Thyroid gland (tissue), 4 donors: Measurements from ENCODE around the gene EAF2. TPM values are rescaled to one million over a fixed set of nuclear protein-coding genes. Genes with fewer than 3 reads are reported as not detected.

Source experiments
- DNase-seq, 2 donors: peaks; one replicate each; pipeline ENCODE4 v3.0.0-alpha.2; 2019
- H3K27ac ChIP-seq, 3 donors: fragments of 200-600 bp; sonication (generic); 1 replicate in 2 of 3; 2 replicates in 1 of 3; pipeline ENCODE4 v1.5.1; 2016 to 2019; ENCODE audit warnings: mild to moderate bottlenecking in 1 of 3, moderate library complexity in 1 of 3
- H3K27me3 ChIP-seq: fragments of 200-600 bp; sonication (generic); one replicate; pipeline ENCODE4 v1.5.1; 2019
- H3K36me3 ChIP-seq, 2 donors: fragments of 200-600 bp; sonication (generic); one replicate each; pipeline ENCODE4 v1.5.1; 2016 to 2019
- H3K4me1 ChIP-seq, 2 donors: fragments of 200-600 bp; sonication (generic); one replicate each; pipeline ENCODE4 v1.5.1; 2017 to 2019
- H3K4me3 ChIP-seq, 3 donors: fragments of 200-600 bp; sonication (generic); replicated peaks in 1 of 3; 1 replicate in 2 of 3; 2 replicates in 1 of 3; pipeline ENCODE4 v1.5.1; 2016; ENCODE audit warnings: mild to moderate bottlenecking in 1 of 3
- H3K9me3 ChIP-seq: fragments of 200-600 bp; sonication (generic); one replicate; pipeline ENCODE4 v1.5.1; 2017
- POLR2A ChIP-seq, 2 donors: fragments of 450-650 bp; IDR thresholded peaks; one replicate each; pipeline ENCODE4 v1.6.1; 2017; ENCODE audit warnings: antibody characterized with exemption in 2 of 2, mild to moderate bottlenecking in 2 of 2, moderate library complexity in 1 of 2
- WGBS, 2 donors: methylation state at CpG; one replicate each; pipeline ENCODE4 v1.1.5; 2017; 5-methylcytosine and 5-hydroxymethylcytosine counted together
- intact Hi-C: fragments of 100-400 bp; cut with DNase I; formaldehyde crosslinking; loops from one replicate; pipeline ENCODE4 v1.15.1; 2023
- total RNA-seq, 4 donors: library from RNA; depleted of rRNA; stranded (reverse); fragments of >200 nt; gene quantifications; one replicate each; pipeline ENCODE4 v1.2.3, GENCODE V29; 2016
- TF ChIP-seq, protein P1 (sequence below), 6 experiments: fragments of 200-600 bp in 3 of 6; fragments of 450-650 bp in 3 of 6; sonication (generic) in 3 of 6; IDR thresholded peaks; one replicate each; pipeline ENCODE4 v1.5.1; 2016 to 2019; ENCODE audit warnings: antibody characterized with exemption in 6 of 6, mild to moderate bottlenecking in 2 of 6, inconsistent platforms in 1 of 6, moderate library complexity in 1 of 6

The EAF2 gene
- total RNA-seq, 4 donors from 2014 or later = 2.6 to 6.8 (median 4.8) TPM

DNA sequence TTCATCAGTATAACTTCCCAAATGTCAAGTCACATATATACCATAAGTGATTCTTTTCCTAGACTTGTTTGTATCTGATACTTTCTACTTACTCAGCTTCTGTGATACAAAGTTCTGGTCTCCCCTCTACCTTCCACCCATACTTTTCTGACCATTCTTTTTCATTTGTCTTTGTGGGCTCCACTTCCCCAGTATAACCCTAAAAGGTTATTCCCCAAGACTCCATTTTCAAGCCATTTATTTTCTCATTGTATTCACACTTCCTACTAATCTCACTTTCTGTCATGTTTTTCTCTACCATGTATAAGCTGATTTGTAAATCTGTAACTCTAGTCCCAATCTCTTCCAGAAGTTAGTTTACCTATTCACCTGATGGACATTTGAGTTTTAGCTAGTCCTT, 34.1 kb upstream of the EAF2 start:
- H3K4me1 ChIP-seq = no peaks in the 10 kb centered on the region
- intact Hi-C loops = no loop called here
- H3K4me3 ChIP-seq = no peak overlapping the region
- no peak for DNase-seq
- no peak overlapping the region for H3K27ac ChIP-seq
- no peaks in the 10 kb centered on the region for H3K36me3 ChIP-seq
- no peak for TF ChIP-seq POLR2A (IDR thresholded peaks at IDR 0.05)
- TF ChIP-seq, protein P1, sequence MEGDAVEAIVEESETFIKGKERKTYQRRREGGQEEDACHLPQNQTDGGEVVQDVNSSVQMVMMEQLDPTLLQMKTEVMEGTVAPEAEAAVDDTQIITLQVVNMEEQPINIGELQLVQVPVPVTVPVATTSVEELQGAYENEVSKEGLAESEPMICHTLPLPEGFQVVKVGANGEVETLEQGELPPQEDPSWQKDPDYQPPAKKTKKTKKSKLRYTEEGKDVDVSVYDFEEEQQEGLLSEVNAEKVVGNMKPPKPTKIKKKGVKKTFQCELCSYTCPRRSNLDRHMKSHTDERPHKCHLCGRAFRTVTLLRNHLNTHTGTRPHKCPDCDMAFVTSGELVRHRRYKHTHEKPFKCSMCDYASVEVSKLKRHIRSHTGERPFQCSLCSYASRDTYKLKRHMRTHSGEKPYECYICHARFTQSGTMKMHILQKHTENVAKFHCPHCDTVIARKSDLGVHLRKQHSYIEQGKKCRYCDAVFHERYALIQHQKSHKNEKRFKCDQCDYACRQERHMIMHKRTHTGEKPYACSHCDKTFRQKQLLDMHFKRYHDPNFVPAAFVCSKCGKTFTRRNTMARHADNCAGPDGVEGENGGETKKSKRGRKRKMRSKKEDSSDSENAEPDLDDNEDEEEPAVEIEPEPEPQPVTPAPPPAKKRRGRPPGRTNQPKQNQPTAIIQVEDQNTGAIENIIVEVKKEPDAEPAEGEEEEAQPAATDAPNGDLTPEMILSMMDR (IDR thresholded peaks at IDR 0.05) = no peak
- H3K9me3 ChIP-seq = no peaks in the 10 kb centered on the region
- H3K27me3 ChIP-seq = no peaks in the 10 kb centered on the region

DNA sequence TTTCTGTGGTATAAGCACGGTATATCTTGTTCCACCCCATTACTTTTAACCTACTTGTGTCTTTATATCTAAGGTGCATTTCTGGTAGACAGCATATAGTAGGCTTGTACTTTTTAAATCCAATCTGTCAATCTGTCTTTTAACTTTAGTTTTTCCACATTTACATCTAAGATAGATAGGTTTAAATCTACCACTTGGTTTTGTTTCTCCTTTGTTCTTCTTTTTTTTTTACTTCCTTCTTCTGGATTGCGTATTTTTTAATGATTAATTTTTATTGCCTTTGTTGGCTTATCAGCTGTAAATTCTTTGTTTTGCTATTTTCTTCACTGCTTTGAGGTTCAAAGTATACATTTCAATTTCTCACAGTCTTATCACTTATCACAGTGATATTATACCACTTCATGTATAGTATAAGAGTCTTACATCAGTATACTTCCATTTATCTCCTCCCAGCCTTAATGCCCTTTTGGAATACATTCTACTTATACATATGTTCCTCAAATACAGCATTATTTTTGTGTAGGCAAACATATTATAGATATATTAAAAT, 31.2 kb upstream of the EAF2 start:
- intact Hi-C loops = no loop called here
- peaks cover 6 to 12% of the 10 kb centered on the region in 2 donors for H3K36me3 ChIP-seq
- TF ChIP-seq, protein P1 (IDR thresholded peaks at IDR 0.05) = no peak
- no peak for TF ChIP-seq POLR2A (IDR thresholded peaks at IDR 0.05)
- no peaks in the 10 kb centered on the region for H3K4me1 ChIP-seq
- H3K9me3 ChIP-seq = no peaks in the 10 kb centered on the region
- H3K4me3 ChIP-seq = no peak overlapping the region
- WGBS, 2 donors = 95 to 96% methylated on average over 2 of the region's 2 CpGs
- no peak for DNase-seq
- H3K27me3 ChIP-seq = no peaks in the 10 kb centered on the region
- no peak overlapping the region for H3K27ac ChIP-seq

DNA sequence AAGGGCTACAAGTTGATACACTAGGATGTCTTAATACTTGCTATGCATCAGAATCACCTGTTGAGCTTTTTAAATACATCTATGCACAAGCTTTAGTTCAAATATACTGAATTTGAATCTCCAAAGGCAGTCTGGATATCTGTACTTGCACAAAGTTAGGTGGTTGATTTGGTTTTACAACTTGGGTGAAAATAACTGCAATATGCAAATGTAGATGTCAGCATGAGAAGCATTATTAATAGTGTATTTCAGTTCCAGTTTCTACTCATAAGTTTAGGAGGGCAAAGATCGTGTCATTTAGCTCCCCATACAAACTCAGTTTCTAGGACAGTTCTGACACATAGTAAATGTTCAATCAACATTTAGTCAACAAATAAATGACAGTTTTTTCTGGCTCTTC, 25.8 kb upstream of the EAF2 start:
- Histone ChIP-seq H3K36me3 (peaks cover 6 to 12% of the 10 kb centered on the region in 2 donors), H3K27ac (no peak overlapping the region), H3K9me3 (no peaks in the 10 kb centered on the region), H3K4me3 (no peak overlapping the region), H3K4me1 (no peaks in the 10 kb centered on the region), H3K27me3 (no peaks in the 10 kb centered on the region)
- TF ChIP-seq, protein P1 (IDR thresholded peaks at IDR 0.05) = no peak
- no peak for TF ChIP-seq POLR2A (IDR thresholded peaks at IDR 0.05)
- 0 to 2% methylated on average over 1 of the region's 1 CpG for WGBS, 2 donors
- intact Hi-C loops = no loop called here
- no peak for DNase-seq

DNA sequence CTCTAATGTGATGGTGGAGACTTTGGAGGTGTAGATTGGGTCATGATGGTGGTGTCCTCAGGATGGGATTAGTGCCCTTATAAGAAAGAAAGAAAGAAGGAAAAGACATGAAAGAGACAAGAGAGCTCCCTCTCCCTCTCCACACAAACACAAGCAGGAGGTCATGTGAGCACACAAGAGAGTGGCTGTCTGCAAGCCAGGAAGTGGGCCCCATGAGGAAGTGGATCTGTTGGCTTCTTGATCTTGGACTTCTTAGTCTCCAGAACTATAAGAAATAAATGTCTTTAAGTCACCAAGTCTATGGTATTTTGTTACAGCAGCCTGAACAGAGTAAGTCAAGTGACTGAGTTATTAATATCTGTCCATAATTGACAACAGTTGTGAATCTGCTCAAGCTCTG, 17.3 kb upstream of the EAF2 start:
- Histone ChIP-seq H3K27me3 (no peaks in the 10 kb centered on the region), H3K9me3 (no peaks in the 10 kb centered on the region), H3K27ac (no peak overlapping the region), H3K4me1 (no peaks in the 10 kb centered on the region), H3K36me3 (no peaks in the 10 kb centered on the region), H3K4me3 (no peak overlapping the region)
- intact Hi-C loops = no loop called here
- TF ChIP-seq, protein P1 (IDR thresholded peaks at IDR 0.05) = no peak
- TF ChIP-seq POLR2A (IDR thresholded peaks at IDR 0.05) = no peak
- no peak for DNase-seq

DNA sequence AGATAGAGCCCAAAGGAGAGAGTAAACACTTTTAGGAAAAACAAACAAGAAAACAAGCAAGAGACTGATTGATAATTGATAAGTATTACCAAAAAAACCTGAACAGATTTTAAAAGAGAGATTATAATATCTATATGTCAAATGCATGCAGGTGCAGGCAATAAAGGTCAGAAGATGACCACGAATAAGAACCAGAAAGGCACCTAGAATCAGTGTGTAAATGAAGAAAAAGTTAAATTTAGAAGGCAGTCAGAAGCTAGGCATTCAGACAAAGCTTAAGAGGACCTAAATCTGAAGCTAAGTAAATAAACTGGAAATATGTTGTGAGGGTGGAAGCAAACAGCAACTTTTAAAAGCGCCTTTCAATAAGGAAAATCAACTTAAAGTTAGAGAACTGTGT, 16.4 kb upstream of the EAF2 start:
- DNase-seq = no peak
- no peak for TF ChIP-seq POLR2A (IDR thresholded peaks at IDR 0.05)
- TF ChIP-seq, protein P1 (IDR thresholded peaks at IDR 0.05) = no peak
- H3K9me3 ChIP-seq = no peaks in the 10 kb centered on the region
- 91 to 97% methylated on average over 2 of the region's 2 CpGs for WGBS, 2 donors
- no peak overlapping the region for H3K27ac ChIP-seq
- no peak overlapping the region for H3K4me3 ChIP-seq
- peaks cover 3 to 4% of the 10 kb centered on the region in 2 donors for H3K36me3 ChIP-seq
- H3K4me1 ChIP-seq = no peaks in the 10 kb centered on the region
- no peaks in the 10 kb centered on the region for H3K27me3 ChIP-seq
- intact Hi-C loops = no loop called here
